ENCODE data around the gene GPD2. TPM values are rescaled to one million over a fixed set of nuclear protein-coding genes. Genes with fewer than 3 reads are reported as not detected.
"Not testable (repeated sequence)": the region's sequence is repeated elsewhere in the genome, so short reads cannot be mapped to it uniquely, and the experiment has no call there.

The GPD2 gene
- total RNA-seq, 3 donors from 2014 or later: 28.8 to 104 (median 79.6) TPM

DNA sequence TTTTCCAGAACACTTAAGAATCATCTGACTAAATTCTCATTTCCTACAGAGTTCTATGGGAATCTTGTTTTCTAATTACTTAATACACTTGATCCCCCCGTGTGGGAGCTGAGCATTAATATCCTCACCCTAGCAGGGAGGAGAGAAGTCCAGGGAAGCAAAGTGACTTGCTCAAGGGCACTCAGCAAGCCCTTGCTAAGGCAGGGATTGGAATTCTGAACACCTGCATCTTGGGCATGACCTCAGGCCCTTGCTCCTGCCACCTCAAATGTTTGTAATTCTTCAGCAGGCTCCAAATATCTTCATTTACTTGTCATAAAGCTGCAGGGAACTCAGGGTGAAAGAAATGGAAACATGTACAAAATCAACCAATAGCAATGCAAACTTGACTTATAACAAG lies 162.4 kb downstream of the GPD2 start:
- TF ChIP-seq POLR2A (IDR thresholded peaks at IDR 0.05) (no peak), CTCF (IDR thresholded peaks at IDR 0.05) (no peak), POLR2AphosphoS5 (IDR thresholded peaks at IDR 0.05) (no peak)
- Histone ChIP-seq H3K27ac (no peak overlapping the region), H3K4me1 (no peaks in the 10 kb centered on the region), H3K4me3 (no peak overlapping the region), H3K27me3 (no peaks in the 10 kb centered on the region), H3K9me3 (no peaks in the 10 kb centered on the region), H3K36me3 (no peaks in the 10 kb centered on the region)
- no peak for DNase-seq (ENCODE audit: low spot score in 2 of 2)
- intact Hi-C loops (cut with DNase I; ENCODE audit: low total_unique reads): no loop called here

DNA sequence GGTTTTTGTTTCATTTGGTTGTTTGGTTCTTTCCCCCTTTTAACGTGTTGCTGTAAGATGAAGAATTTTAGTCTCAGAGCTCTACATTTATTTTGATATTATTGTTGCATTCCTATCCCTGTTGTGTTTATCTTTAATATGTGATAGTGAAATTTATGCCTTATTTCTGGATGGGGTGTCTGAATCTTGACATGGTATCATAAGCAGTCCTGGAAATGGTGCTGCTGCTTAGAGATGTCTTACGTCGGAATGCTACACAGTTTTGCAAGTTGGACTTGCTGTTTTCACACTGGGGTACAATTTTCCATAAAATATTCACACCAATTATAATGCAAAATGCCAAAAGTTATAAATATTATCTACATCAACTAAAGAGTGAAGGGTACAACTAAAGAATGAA lies 164.0 kb downstream of the GPD2 start:
- intact Hi-C loops (cut with DNase I; ENCODE audit: low total_unique reads): no loop called here
- Histone ChIP-seq H3K27ac (no peak overlapping the region), H3K9me3 (no peaks in the 10 kb centered on the region), H3K27me3 (no peaks in the 10 kb centered on the region), H3K36me3 (no peaks in the 10 kb centered on the region), H3K4me3 (no peak overlapping the region), H3K4me1 (no peaks in the 10 kb centered on the region)
- no peak for DNase-seq (ENCODE audit: low spot score in 2 of 2)
- no peak for TF ChIP-seq POLR2A (IDR thresholded peaks at IDR 0.05)
- TF ChIP-seq POLR2AphosphoS5 (IDR thresholded peaks at IDR 0.05): no peak
- no peak for TF ChIP-seq CTCF (IDR thresholded peaks at IDR 0.05)

DNA sequence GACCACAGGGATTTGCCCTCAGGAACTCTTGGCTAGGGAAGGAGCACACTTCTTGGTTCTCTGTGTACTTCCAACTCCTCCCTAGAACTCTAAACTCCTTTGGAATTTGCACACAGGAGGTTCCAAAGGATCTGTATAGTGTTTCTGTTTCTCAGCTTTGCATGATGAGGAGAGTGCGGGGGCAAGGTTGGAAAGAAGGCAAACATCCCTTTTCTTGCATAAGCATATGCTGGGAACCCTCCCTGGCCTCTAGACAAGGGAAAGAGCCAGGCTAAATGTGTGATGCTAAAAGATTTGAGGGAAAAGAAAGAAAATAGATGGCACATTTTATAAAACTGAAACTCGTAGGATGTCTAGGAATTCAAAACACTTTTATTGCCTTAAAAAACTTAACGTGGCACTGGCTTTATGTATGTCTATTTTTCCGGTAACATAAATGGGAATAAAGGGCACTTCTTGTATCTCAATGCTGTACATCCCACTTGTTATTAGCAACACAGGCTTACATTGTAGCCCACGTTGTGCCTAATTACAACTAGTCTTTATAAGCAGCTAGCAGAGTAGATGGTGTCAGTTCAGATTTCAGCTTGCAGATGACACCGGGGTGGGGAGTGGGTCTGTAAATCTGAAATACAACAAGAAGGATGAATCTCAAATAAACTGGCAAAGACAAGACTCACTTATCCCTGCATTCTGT lies 165.8 kb downstream of the GPD2 start:
- TF ChIP-seq POLR2A (IDR thresholded peaks at IDR 0.05) (no peak), POLR2AphosphoS5 (IDR thresholded peaks at IDR 0.05) (no peak), CTCF (IDR thresholded peaks at IDR 0.05) (no peak)
- no peaks in the 10 kb centered on the region for H3K36me3 ChIP-seq
- H3K27me3 ChIP-seq: no peaks in the 10 kb centered on the region
- H3K4me3 ChIP-seq: no peak overlapping the region
- H3K9me3 ChIP-seq: no peaks in the 10 kb centered on the region
- H3K4me1 ChIP-seq: no peaks in the 10 kb centered on the region
- intact Hi-C loops (cut with DNase I; ENCODE audit: low total_unique reads): no loop called here
- peak overlapping the region; percentile 43 to 80 for H3K27ac ChIP-seq
- peak in 1 of 2 donors; percentile 69 for DNase-seq (ENCODE audit: low spot score in 2 of 2)

- no peak overlapping the region for H3K4me3 ChIP-seq
- intact Hi-C loops (cut with DNase I; ENCODE audit: low total_unique reads): no loop called here
- no peaks in the 10 kb centered on the region for H3K4me1 ChIP-seq
- no peaks in the 10 kb centered on the region for H3K36me3 ChIP-seq
- DNase-seq (ENCODE audit: low spot score in 2 of 2): no peak
- H3K9me3 ChIP-seq: no peaks in the 10 kb centered on the region
- H3K27me3 ChIP-seq: no peaks in the 10 kb centered on the region
- TF ChIP-seq CTCF (IDR thresholded peaks at IDR 0.05): no peak
- no peak for TF ChIP-seq POLR2AphosphoS5 (IDR thresholded peaks at IDR 0.05)
- TF ChIP-seq POLR2A (IDR thresholded peaks at IDR 0.05): no peak
- peak overlapping the region; percentile 43 to 80 for H3K27ac ChIP-seq
These were observed 166.4 kb downstream of the GPD2 start for GRCh38 chr2:156602552-156602933.

- no peaks in the 10 kb centered on the region for H3K4me1 ChIP-seq
- H3K4me3 ChIP-seq: no peak overlapping the region
- H3K36me3 ChIP-seq: no peaks in the 10 kb centered on the region
- no peak overlapping the region for H3K27ac ChIP-seq
- DNase-seq (ENCODE audit: low spot score in 2 of 2): no peak
- intact Hi-C loops (cut with DNase I; ENCODE audit: low total_unique reads): no loop called here
- TF ChIP-seq CTCF (IDR thresholded peaks at IDR 0.05): no peak
- no peak for TF ChIP-seq POLR2A (IDR thresholded peaks at IDR 0.05)
- no peak for TF ChIP-seq POLR2AphosphoS5 (IDR thresholded peaks at IDR 0.05)
- H3K9me3 ChIP-seq: no peaks in the 10 kb centered on the region
- H3K27me3 ChIP-seq: no peaks in the 10 kb centered on the region
These were observed 179.7 kb downstream of the GPD2 start for GRCh38 chr2:156615836-156616322.

DNA sequence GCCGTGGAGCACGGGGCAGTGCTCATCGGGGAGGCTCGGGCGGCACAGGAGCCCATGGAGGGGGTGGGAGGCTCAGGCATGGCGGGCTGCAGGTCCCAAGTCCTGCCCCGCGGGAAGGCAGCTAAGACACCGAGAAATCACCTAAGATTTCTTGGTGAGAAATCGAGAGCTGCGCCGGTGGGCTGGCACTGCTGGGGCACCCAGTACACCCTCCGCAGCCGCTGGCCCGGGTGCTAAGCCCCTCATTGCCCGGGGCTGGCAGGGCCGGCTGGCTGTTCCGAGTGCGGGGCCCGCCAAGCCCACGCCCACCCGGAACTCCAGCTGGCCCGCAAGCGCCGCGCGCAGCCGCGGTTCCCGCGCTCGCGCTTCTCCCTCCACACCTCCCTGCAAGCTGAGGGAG lies 181.9 kb downstream of the GPD2 start:
- intact Hi-C loops (cut with DNase I; ENCODE audit: low total_unique reads); H3K9me3 ChIP-seq; H3K4me3 ChIP-seq; H3K36me3 ChIP-seq; H3K4me1 ChIP-seq; H3K27me3 ChIP-seq; DNase-seq (ENCODE audit: low spot score in 2 of 2); H3K27ac ChIP-seq: not testable (repeated sequence)

All from breast epithelium (tissue), 4 donors.